Adipocyte (in vitro differentiated cells): ENCODE measurements around the gene LRRTM4.

ENCODE experiments used
- DNase-seq: peaks from one replicate; pipeline ENCODE4 v3.0.0-alpha.2; 2015; ENCODE audit warnings: low read depth
- H3K27me3 ChIP-seq: replicated peaks from 2 replicates; pipeline ENCODE4 v1.7.0; 2013; ENCODE audit warnings: mild to moderate bottlenecking, low read length, moderate library complexity; ENCODE audit not compliant: control insufficient read depth, insufficient read depth
- H3K36me3 ChIP-seq: 2 replicates; pipeline ENCODE4 v1.7.0; 2013; ENCODE audit warnings: low read length, mild to moderate bottlenecking, moderate library complexity; ENCODE audit not compliant: control insufficient read depth, insufficient read depth, severe bottlenecking
- H3K4me1 ChIP-seq: 2 replicates; pipeline ENCODE4 v1.7.0; 2013; ENCODE audit warnings: mild to moderate bottlenecking, low read length, moderate library complexity; ENCODE audit not compliant: control insufficient read depth, insufficient read depth
- H3K4me3 ChIP-seq: 2 replicates; pipeline ENCODE4 v1.7.0; 2013; ENCODE audit warnings: mild to moderate bottlenecking, low read length, moderate library complexity
- H3K9ac ChIP-seq: 2 replicates; pipeline ENCODE4 v1.7.0; 2013; ENCODE audit warnings: mild to moderate bottlenecking, low read length, moderate library complexity
- H3K9me3 ChIP-seq: 2 replicates; pipeline ENCODE4 v1.7.0; 2013; ENCODE audit warnings: mild to moderate bottlenecking, low read length, moderate library complexity; ENCODE audit not compliant: control insufficient read depth

The LRRTM4 gene

DNA sequence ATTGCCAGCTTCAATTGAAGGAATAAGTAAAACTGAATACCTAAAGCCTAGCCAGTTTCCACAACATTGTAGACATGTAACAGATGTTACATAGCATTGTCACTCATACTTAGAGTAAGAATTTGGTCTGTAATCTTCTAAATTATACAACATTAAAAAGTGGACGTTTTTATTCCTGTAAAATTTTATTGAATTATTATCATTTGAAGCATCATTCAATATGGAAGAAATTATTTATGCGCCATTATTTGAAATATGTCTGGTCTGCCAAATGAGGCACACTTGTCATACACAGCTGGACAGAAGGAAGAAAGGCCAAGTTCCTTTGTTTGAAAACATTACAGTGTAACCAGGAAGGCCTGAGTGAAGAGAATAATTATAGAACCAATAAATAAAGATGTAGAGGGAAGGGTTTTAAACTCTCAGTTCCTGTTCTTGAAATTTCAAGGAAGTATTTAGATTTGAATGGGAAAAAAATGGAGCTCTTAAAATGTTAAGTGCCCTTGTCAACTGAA is 575.5 kb downstream of the LRRTM4 start:
- no peaks in the 10 kb centered on the region for H3K27me3 ChIP-seq
- no peak overlapping the region for H3K9ac ChIP-seq
- no peaks in the 10 kb centered on the region for H3K36me3 ChIP-seq

DNA sequence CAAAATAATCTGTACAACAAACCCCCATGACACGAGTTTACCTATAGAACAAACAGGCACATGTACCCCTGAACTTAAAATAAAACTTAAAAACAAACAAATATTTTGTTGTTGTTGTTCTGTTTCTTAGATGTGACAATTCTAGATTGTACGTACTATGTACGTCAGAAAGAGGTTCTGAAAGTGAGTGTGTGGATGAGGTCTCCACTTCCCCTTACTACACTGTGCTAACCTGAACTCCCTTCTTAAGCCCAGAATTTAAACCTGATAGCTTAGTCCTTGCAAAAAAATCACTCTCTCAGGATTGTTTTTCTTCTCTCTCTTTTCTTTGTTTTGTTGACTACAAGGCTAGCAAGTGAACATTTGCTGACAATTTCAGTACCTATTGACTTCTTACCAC is 581.6 kb downstream of the LRRTM4 start:
- H3K4me1 ChIP-seq: no peaks in the 10 kb centered on the region
- no peaks in the 10 kb centered on the region for H3K27me3 ChIP-seq
- peaks cover 4% of the 10 kb centered on the region for H3K9me3 ChIP-seq
- no peaks in the 10 kb centered on the region for H3K36me3 ChIP-seq
- no peak overlapping the region for H3K9ac ChIP-seq
- H3K4me3 ChIP-seq: no peak overlapping the region
- no peak for DNase-seq

More for the DNA sequence above, 575.5 kb downstream of the LRRTM4 start:
- DNase-seq: no peak
- Histone ChIP-seq H3K4me1 (no peaks in the 10 kb centered on the region), H3K4me3 (no peak overlapping the region), H3K9me3 (no peaks in the 10 kb centered on the region)

GRCh38 chr2:76938153-76938552 is 584.0 kb downstream of the LRRTM4 start:
- no peak overlapping the region for H3K9ac ChIP-seq
- H3K27me3 ChIP-seq: no peaks in the 10 kb centered on the region
- H3K9me3 ChIP-seq: peaks cover 4% of the 10 kb centered on the region
- no peaks in the 10 kb centered on the region for H3K36me3 ChIP-seq
- DNase-seq: no peak
- H3K4me3 ChIP-seq: no peak overlapping the region
- H3K4me1 ChIP-seq: no peaks in the 10 kb centered on the region

DNA sequence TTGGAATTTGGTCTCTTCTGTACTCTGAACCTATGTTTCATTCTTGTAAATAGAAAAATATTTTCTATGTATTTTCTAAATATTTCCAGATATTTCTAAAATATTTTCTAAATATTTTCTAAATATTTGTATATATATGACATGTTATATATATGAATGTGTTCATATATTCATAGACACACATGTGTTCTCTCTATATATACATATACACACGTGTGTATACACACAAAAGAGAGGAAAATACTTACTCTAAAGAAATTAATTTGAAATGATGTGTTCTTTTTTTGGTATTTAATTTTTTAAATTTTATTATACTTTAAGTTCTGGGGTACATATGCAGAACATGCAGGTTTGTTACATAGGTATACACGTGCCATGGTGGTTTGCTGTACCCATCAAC is 589.6 kb downstream of the LRRTM4 start:
- DNase-seq: no peak
- Histone ChIP-seq H3K4me3 (no peak overlapping the region), H3K36me3 (no peaks in the 10 kb centered on the region)

GRCh38 chr2:76930056-76930744 is 592.0 kb downstream of the LRRTM4 start:
- H3K4me3 ChIP-seq: no peak overlapping the region
- no peaks in the 10 kb centered on the region for H3K4me1 ChIP-seq
- H3K36me3 ChIP-seq: no peaks in the 10 kb centered on the region
- H3K9me3 ChIP-seq: no peaks in the 10 kb centered on the region
- H3K27me3 ChIP-seq: no peaks in the 10 kb centered on the region
- no peak for DNase-seq
- H3K9ac ChIP-seq: no peak overlapping the region

More for the DNA sequence above, 589.6 kb downstream of the LRRTM4 start:
- Histone ChIP-seq H3K27me3 (no peaks in the 10 kb centered on the region), H3K9me3 (no peaks in the 10 kb centered on the region), H3K9ac (no peak overlapping the region), H3K4me1 (no peaks in the 10 kb centered on the region)

GRCh38 chr2:76928026-76928425 is 594.1 kb downstream of the LRRTM4 start:
- no peaks in the 10 kb centered on the region for H3K4me1 ChIP-seq
- no peak for DNase-seq
- no peak overlapping the region for H3K4me3 ChIP-seq
- H3K27me3 ChIP-seq: no peaks in the 10 kb centered on the region
- H3K9ac ChIP-seq: no peak overlapping the region
- no peaks in the 10 kb centered on the region for H3K9me3 ChIP-seq
- no peaks in the 10 kb centered on the region for H3K36me3 ChIP-seq

GRCh38 chr2:76921006-76921405 is 601.2 kb downstream of the LRRTM4 start:
- Histone ChIP-seq H3K9me3 (no peaks in the 10 kb centered on the region), H3K9ac (no peak overlapping the region), H3K36me3 (no peaks in the 10 kb centered on the region), H3K4me3 (no peak overlapping the region), H3K27me3 (no peaks in the 10 kb centered on the region), H3K4me1 (no peaks in the 10 kb centered on the region)
- no peak for DNase-seq

DNA sequence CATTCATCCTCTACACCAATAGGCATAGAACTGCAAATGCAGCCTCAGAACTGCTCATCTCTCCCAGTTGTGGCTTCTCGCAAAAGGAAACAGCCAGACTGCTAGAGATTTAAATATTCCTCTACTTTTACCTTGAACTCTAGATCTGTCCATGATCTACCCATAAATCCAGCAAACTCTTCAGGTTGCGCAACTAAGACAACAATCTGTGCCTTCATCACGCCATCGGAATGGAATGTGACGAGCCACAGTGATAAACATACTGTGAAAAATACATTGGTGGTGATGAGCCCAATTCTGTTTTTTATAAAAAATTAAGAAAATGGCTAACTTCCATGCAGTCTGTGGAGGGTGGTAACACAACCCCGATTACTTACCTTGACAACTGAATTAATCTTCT is 626.7 kb downstream of the LRRTM4 start:
- Histone ChIP-seq H3K36me3 (no peaks in the 10 kb centered on the region), H3K4me1 (no peaks in the 10 kb centered on the region), H3K9ac (no peak overlapping the region), H3K4me3 (no peak overlapping the region), H3K9me3 (no peaks in the 10 kb centered on the region), H3K27me3 (no peaks in the 10 kb centered on the region)
- DNase-seq: no peak

DNA sequence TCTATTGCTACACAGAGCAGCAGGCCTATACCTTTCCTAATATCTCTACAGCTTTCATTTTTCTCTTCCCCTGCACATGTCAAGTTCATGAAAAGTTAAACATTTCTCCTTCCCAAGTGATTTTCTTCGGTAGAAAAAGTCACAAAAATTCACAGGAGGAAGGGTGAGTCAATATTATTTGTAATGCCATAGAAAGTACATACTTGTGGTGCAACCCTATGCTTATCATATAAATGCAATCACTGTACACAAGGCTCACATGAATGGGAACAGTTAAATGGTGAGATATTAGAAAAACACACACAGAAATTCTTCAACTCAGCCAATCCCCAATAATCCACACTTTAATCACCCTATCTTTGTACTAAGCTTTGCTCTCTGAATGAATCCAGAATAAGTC is 651.6 kb downstream of the LRRTM4 start:
- no peak for DNase-seq
- H3K27me3 ChIP-seq: no peaks in the 10 kb centered on the region
- H3K4me1 ChIP-seq: no peaks in the 10 kb centered on the region
- H3K4me3 ChIP-seq: no peak overlapping the region
- no peaks in the 10 kb centered on the region for H3K9me3 ChIP-seq
- no peaks in the 10 kb centered on the region for H3K36me3 ChIP-seq
- no peak overlapping the region for H3K9ac ChIP-seq

- Histone ChIP-seq H3K27me3 (no peaks in the 10 kb centered on the region), H3K9ac (no peak overlapping the region)
- DNase-seq: no peak
These were observed 652.2 kb downstream of the LRRTM4 start for GRCh38 chr2:76870011-76870410.

GRCh38 chr2:76867854-76868253 is 654.3 kb downstream of the LRRTM4 start:
- Histone ChIP-seq H3K9ac (no peak overlapping the region), H3K9me3 (no peaks in the 10 kb centered on the region), H3K27me3 (no peaks in the 10 kb centered on the region), H3K36me3 (no peaks in the 10 kb centered on the region), H3K4me1 (no peaks in the 10 kb centered on the region), H3K4me3 (no peak overlapping the region)
- DNase-seq: no peak

More at GRCh38 chr2:76870011-76870410, 652.2 kb downstream of the LRRTM4 start:
- H3K9me3 ChIP-seq: no peaks in the 10 kb centered on the region
- H3K36me3 ChIP-seq: no peaks in the 10 kb centered on the region
- H3K4me3 ChIP-seq: no peak overlapping the region
- no peaks in the 10 kb centered on the region for H3K4me1 ChIP-seq

- H3K27me3 ChIP-seq: no peaks in the 10 kb centered on the region
- no peak for DNase-seq
- no peaks in the 10 kb centered on the region for H3K36me3 ChIP-seq
- no peaks in the 10 kb centered on the region for H3K4me1 ChIP-seq
- no peaks in the 10 kb centered on the region for H3K9me3 ChIP-seq
- H3K9ac ChIP-seq: no peak overlapping the region
- H3K4me3 ChIP-seq: no peak overlapping the region
These were observed 655.7 kb downstream of the LRRTM4 start for GRCh38 chr2:76866464-76866863.
